Gastroesophageal sphincter (tissue), 4 donors: ENCODE measurements around the gene PAPPA2. TPM values are rescaled to one million over a fixed set of nuclear protein-coding genes. Genes with fewer than 3 reads are reported as not detected.

Source experiments
- ATAC-seq: fragments of 150-250 bp; one replicate; pipeline ENCODE4 v1.9.1; 2016; ENCODE audit warnings: mild to moderate bottlenecking, moderate library complexity
- H3K27ac ChIP-seq, 4 donors: fragments of 200-600 bp; sonication (generic) in 3 of 4; 1 replicate in 3 of 4; 2 replicates in 1 of 4; pipeline ENCODE4 v1.5.1; 2016 to 2019
- H3K27me3 ChIP-seq: fragments of 200-600 bp; sonication (generic); one replicate; pipeline ENCODE4 v1.5.1; 2019
- H3K36me3 ChIP-seq, 2 donors: fragments of 200-600 bp; sonication (generic); one replicate each; pipeline ENCODE4 v1.5.1; 2019; ENCODE audit warnings: control low read depth in 1 of 2
- H3K4me1 ChIP-seq, 3 donors: fragments of 200-600 bp; sonication (generic); 1 replicate in 2 of 3; 2 replicates in 1 of 3; pipeline ENCODE4 v1.5.1; 2016 to 2019; ENCODE audit warnings: control low read depth in 2 of 3
- H3K4me3 ChIP-seq, 2 donors: fragments of 200-600 bp; sonication (generic); one replicate each; pipeline ENCODE4 v1.5.1; 2019; ENCODE audit warnings: mild to moderate bottlenecking in 1 of 2, moderate library complexity in 1 of 2
- H3K9me3 ChIP-seq, 3 donors: fragments of 200-600 bp; sonication (generic); one replicate each; pipeline ENCODE4 v1.5.1; 2017 to 2019; ENCODE audit warnings: control low read depth in 2 of 3
- EP300 ChIP-seq: sonication (generic); formaldehyde crosslinking; IDR thresholded peaks from one replicate; pipeline ENCODE4 v1.6.1; 2017; ENCODE audit warnings: antibody characterized with exemption, mild to moderate bottlenecking
- POLR2A ChIP-seq, 2 donors: fragments of 450-650 bp; IDR thresholded peaks; one replicate each; pipeline ENCODE4 v1.6.1; 2017; ENCODE audit warnings: antibody characterized with exemption in 2 of 2, mild to moderate bottlenecking in 2 of 2, moderate library complexity in 1 of 2
- POLR2AphosphoS5 ChIP-seq: sonication (generic); formaldehyde crosslinking; IDR thresholded peaks from one replicate; pipeline ENCODE4 v1.6.1; 2017; ENCODE audit warnings: antibody characterized with exemption
- WGBS, 2 donors: methylation state at CpG; one replicate each; pipeline ENCODE4 v1.1.5; 2018; ENCODE audit warnings: low coverage in 1 of 2; 5-methylcytosine and 5-hydroxymethylcytosine counted together
- total RNA-seq, 4 donors: library from RNA; depleted of rRNA; stranded (reverse); fragments of >200 nt; gene quantifications; one replicate each; pipeline ENCODE4 v1.1.0, GENCODE V29; 2016
- TF ChIP-seq, protein P1 (sequence below), 4 experiments: fragments of 200-600 bp in 2 of 4; fragments of 450-650 bp in 2 of 4; sonication (generic) in 1 of 4; IDR thresholded peaks; one replicate each; pipeline ENCODE4 v1.5.1; 2017 to 2019; ENCODE audit warnings: antibody characterized with exemption in 4 of 4, mild to moderate bottlenecking in 2 of 4, moderate library complexity in 2 of 4

PAPPA2 gene
- total RNA-seq, 4 donors from 2014 or later: 0.10 to 0.54 (median 0.14) TPM

DNA sequence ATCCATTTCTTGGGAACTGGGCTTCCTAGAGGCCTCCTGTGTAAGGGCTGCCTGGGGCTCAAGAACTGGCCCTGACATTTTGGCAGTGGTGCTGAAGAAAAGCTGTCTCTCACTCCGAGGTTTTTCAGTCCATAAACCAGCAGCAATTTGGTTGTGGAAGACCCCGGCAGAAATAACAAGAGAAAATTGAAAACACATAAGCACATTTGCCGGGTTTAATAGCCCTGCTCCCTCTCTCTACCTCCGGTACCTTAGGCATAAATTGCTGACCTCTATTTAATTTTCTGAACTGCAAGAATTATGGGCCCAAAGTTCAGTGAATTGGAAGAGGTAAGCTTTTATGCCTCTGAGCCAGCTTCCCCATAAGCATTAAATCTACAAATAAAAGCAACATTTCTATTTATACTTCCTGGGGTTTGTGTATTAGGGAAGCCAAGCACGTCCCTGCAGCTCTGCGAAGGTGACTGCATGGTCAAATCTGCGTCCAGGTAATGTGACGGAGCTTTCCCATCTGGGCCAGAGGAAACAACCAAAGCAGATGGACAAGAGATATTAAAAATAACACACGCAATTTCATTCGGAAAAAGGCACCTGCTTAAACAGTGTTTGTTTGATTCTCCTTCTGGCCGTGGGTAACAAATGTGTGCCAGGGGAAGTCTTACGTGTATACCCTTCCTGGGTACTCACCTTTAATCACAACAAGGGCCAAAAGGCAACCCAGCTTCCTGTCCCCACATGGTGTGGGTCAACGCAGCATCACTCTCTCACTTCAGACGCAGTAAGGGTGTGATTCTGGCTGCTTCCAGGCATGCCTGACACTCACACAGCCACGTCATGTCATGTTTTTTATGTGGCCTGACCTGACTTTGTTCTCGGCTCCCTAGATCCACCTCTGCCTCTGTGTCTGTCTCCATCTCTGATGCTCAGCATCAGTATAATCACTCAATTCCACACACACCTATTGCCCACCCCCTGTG is 69.2 kb downstream of the PAPPA2 start:
- 65 to 66% methylated on average over 16 of the region's 16 CpGs for WGBS, 2 donors
- no peaks in the 10 kb centered on the region for H3K4me1 ChIP-seq

DNA sequence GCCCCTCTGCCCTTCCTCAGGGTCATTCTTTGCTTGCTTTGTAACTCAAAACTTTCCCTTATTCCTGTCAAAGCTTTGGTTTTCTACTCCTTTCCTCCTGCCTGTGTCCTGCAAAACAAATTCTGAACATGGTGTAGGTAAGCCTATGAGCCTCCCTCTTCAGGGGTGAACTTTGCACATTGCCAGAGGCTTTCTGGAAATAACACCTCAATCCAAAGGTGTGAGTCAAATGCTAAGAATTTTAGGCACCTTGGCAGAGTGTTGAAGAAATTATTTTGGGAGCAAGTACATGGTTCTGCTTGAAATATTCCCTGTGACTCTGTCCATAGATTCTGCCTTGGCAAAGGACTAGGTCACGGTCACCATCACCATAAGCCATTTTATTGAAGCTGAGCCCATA is 70.0 kb downstream of the PAPPA2 start:
- 78 to 100% methylated on average over 1 of the region's 1 CpG for WGBS, 2 donors
- TF ChIP-seq POLR2A (IDR thresholded peaks at IDR 0.05) (no peak), EP300 (no peak), POLR2AphosphoS5 (no peak)
- no peak for ATAC-seq
- Histone ChIP-seq H3K4me3 (no peak overlapping the region), H3K36me3 (no peaks in the 10 kb centered on the region), H3K4me1 (no peaks in the 10 kb centered on the region), H3K27ac (no peak overlapping the region), H3K9me3 (no peaks in the 10 kb centered on the region), H3K27me3 (no peaks in the 10 kb centered on the region)

More for the DNA sequence above, 69.2 kb downstream of the PAPPA2 start:
- Histone ChIP-seq H3K27me3 (no peaks in the 10 kb centered on the region), H3K4me3 (no peak overlapping the region), H3K9me3 (no peaks in the 10 kb centered on the region), H3K27ac (no peak overlapping the region), H3K36me3 (no peaks in the 10 kb centered on the region)
- TF ChIP-seq POLR2AphosphoS5 (no peak), POLR2A (IDR thresholded peaks at IDR 0.05) (no peak), EP300 (no peak)
- TF ChIP-seq, protein P1, sequence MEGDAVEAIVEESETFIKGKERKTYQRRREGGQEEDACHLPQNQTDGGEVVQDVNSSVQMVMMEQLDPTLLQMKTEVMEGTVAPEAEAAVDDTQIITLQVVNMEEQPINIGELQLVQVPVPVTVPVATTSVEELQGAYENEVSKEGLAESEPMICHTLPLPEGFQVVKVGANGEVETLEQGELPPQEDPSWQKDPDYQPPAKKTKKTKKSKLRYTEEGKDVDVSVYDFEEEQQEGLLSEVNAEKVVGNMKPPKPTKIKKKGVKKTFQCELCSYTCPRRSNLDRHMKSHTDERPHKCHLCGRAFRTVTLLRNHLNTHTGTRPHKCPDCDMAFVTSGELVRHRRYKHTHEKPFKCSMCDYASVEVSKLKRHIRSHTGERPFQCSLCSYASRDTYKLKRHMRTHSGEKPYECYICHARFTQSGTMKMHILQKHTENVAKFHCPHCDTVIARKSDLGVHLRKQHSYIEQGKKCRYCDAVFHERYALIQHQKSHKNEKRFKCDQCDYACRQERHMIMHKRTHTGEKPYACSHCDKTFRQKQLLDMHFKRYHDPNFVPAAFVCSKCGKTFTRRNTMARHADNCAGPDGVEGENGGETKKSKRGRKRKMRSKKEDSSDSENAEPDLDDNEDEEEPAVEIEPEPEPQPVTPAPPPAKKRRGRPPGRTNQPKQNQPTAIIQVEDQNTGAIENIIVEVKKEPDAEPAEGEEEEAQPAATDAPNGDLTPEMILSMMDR (IDR thresholded peaks at IDR 0.05): no peak
- ATAC-seq: no peak

DNA sequence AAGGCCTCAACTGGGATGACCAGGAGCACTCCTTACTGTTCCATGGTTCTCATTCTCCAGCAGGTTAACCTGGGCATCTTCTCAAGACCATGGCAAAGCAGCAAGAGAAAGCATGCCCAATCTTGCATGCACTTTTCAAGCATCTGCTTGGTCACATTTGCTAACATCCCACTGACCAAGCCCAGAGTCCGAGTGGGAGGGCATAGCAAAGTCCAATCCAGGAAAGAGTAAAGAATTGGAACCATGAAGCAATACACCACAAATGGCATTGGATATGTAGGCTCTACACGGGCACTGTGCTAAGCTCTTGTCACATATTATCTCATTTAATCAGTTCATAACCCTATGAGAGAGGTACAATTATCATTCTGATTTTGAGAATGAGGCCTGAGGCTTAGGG is 73.6 kb downstream of the PAPPA2 start:
- no peak for TF ChIP-seq EP300
- TF ChIP-seq POLR2A (IDR thresholded peaks at IDR 0.05): no peak
- TF ChIP-seq POLR2AphosphoS5: no peak
- TF ChIP-seq, protein P1 (IDR thresholded peaks at IDR 0.05): no peak
- Histone ChIP-seq H3K9me3 (no peaks in the 10 kb centered on the region), H3K4me3 (no peak overlapping the region), H3K36me3 (no peaks in the 10 kb centered on the region), H3K4me1 (no peaks in the 10 kb centered on the region), H3K27me3 (no peaks in the 10 kb centered on the region), H3K27ac (no peak overlapping the region)
- no peak for ATAC-seq
- WGBS, 2 donors: 80% methylated on average over 2 of the region's 2 CpGs; no CpG with 5 or more reads in 1 of the 2 donors

DNA sequence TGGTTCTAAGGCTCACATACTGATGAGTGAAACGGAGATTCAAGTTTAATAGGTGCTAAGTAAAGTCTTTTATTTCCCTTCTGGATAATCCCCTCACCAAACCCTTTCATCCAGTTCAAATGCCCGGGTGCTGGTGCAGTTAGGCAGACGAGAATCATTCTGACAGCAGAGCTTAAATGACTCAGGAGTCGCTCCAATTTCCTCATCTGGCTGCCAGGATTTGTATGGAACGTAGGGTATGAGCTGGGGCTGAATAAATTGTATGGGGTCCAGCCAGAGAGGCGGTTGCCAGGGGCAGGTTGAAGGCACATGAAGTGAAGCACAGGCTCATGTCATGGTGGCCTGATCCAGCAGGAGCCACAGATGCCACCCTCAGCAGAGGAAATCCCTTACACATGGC is 76.0 kb downstream of the PAPPA2 start:
- Histone ChIP-seq H3K4me3 (no peak overlapping the region), H3K4me1 (no peaks in the 10 kb centered on the region), H3K27ac (no peak overlapping the region), H3K36me3 (no peaks in the 10 kb centered on the region), H3K9me3 (no peaks in the 10 kb centered on the region), H3K27me3 (peaks cover 3% of the 10 kb centered on the region)
- TF ChIP-seq, protein P1 (IDR thresholded peaks at IDR 0.05): no peak
- TF ChIP-seq EP300 (no peak), POLR2AphosphoS5 (no peak), POLR2A (IDR thresholded peaks at IDR 0.05) (no peak)
- 53 to 65% methylated on average over 2 to 3 of the region's 6 CpGs for WGBS, 2 donors
- ATAC-seq: no peak

DNA sequence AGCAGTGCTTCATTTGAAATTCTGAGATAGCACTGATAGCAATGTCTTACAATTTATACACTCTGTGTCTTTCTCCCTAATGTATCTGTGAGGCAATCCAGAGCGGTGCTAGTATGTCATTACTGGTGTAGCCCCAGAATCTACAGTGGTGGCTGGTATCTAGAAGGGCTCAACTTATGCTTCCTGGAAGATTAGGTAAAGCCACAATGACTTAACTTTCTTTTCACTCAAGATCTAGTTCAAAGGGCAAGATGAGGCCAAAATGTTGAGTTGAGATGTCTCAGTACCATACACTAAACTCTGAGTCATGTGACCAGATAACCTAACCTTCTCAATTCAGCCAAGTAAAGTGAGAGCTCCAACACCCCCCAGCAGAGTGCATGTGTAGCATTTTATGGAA is 77.5 kb downstream of the PAPPA2 start:
- 80 to 100% methylated on average over 1 of the region's 1 CpG for WGBS, 2 donors
- Histone ChIP-seq H3K9me3 (no peaks in the 10 kb centered on the region), H3K36me3 (no peaks in the 10 kb centered on the region), H3K27ac (no peak overlapping the region), H3K4me3 (no peak overlapping the region), H3K27me3 (peaks cover 9% of the 10 kb centered on the region), H3K4me1 (no peaks in the 10 kb centered on the region)
- TF ChIP-seq, protein P1 (IDR thresholded peaks at IDR 0.05): no peak
- TF ChIP-seq POLR2AphosphoS5 (no peak), POLR2A (IDR thresholded peaks at IDR 0.05) (no peak), EP300 (no peak)
- no peak for ATAC-seq
